Hypothalamus (tissue), 51 donors: ENCODE measurements around the gene CCDC141.

Source experiments
- DNase-seq, 51 donors: peaks; one replicate each; lab custom pipeline; 2025; lab: John Stamatoyannopoulos, UW

The CCDC141 gene

GRCh38 chr2:178836807-178837206, 213.1 kb downstream of the CCDC141 start:
- no peak for DNase-seq

- no peak for DNase-seq
Measured at GRCh38 chr2:178834086-178834485, 215.9 kb downstream of the CCDC141 start.

- DNase-seq, result no peak
Measured at GRCh38 chr2:178833382-178833781, 216.6 kb downstream of the CCDC141 start.

GRCh38 chr2:178830451-178830850, 219.5 kb downstream of the CCDC141 start:
- DNase-seq, result no peak

- no peak for DNase-seq
Measured at GRCh38 chr2:178829981-178830380, 220.0 kb downstream of the CCDC141 start.

- no peak for DNase-seq
Measured at GRCh38 chr2:178829299-178829960, 220.5 kb downstream of the CCDC141 start.

- no peak for DNase-seq
Measured at GRCh38 chr2:178828486-178828881, 221.5 kb downstream of the CCDC141 start.

- no peak for DNase-seq
Measured at GRCh38 chr2:178827739-178828485, 222.0 kb downstream of the CCDC141 start.

GRCh38 chr2:178827111-178827510, 222.8 kb downstream of the CCDC141 start:
- no peak for DNase-seq

- DNase-seq, result no peak
Measured at GRCh38 chr2:178825183-178825582, 224.8 kb downstream of the CCDC141 start.

- DNase-seq, result no peak
Measured at GRCh38 chr2:178824181-178824580, 225.8 kb downstream of the CCDC141 start.

- DNase-seq, result no peak
Measured at GRCh38 chr2:178819992-178820391, 229.9 kb downstream of the CCDC141 start.

- DNase-seq, result no peak
Measured at GRCh38 chr2:178819147-178819875, 230.6 kb downstream of the CCDC141 start.

- no peak for DNase-seq
Measured at GRCh38 chr2:178811901-178812300, 238.0 kb downstream of the CCDC141 start.

GRCh38 chr2:178811045-178811444, 238.9 kb downstream of the CCDC141 start:
- no peak for DNase-seq

- no peak for DNase-seq
Measured at GRCh38 chr2:178810422-178810821, 239.5 kb downstream of the CCDC141 start.

GRCh38 chr2:178807227-178808008, 242.5 kb downstream of the CCDC141 start, which contains the start of gene TTN:
TSS of gene TTN (minus strand) at chr2:178807423. CDS start at chr2:178804642, 2,781 bp downstream.
- DNase-seq, result no peak

- no peak for DNase-seq
Measured at GRCh38 chr2:178806543-178806942, 243.4 kb downstream of the CCDC141 start.

- no peak for DNase-seq
Measured at GRCh38 chr2:178805457-178805856, 244.5 kb downstream of the CCDC141 start.

GRCh38 chr2:178804791-178805190, 245.1 kb downstream of the CCDC141 start:
- DNase-seq, result no peak

- DNase-seq, result no peak
Measured at GRCh38 chr2:178800510-178800909, 249.4 kb downstream of the CCDC141 start.
